ENCODE data around the gene FMR1NB. TPM values are rescaled to one million over a fixed set of nuclear protein-coding genes. Genes with fewer than 3 reads are reported as not detected.

FMR1NB gene
- total RNA-seq, 1 donor from 2014 or later: not detected

DNA sequence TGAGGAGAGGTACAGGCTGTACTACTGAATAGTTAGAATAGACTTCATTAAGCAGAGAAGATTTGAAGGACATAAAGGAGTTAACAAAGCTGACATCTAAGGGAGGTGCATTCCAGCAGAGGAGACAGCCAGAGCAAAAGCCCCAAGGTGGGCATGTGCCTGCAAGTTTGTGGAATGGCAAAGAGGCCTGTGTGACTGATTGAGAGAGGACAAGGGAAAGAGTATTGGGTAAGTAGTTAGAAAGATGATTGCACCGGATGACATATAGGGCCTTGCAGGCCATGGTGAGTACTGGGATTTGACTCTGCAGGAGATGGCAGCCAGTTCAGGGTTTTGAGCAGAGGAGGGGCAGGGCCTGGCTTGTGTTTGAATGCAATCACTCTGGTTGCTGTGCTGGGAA lies 55.9 kb downstream of the FMR1NB start:
- intact Hi-C loops (cut with micrococcal nuclease): no loop called here
- Mint-ChIP-seq H3K4me3 (no peak overlapping the region), H3K4me1 (no peaks in the 10 kb centered on the region), H3K9me3 (no peaks in the 10 kb centered on the region), H3K36me3 (ENCODE audit: low read depth) (no peaks in the 10 kb centered on the region), H3K27me3 (no peaks in the 10 kb centered on the region), H3K27ac (no peak overlapping the region)
- ChIA-PET CTCF (no interaction called here), POLR2A (no interaction called here)
- TF ChIP-seq, protein P1, sequence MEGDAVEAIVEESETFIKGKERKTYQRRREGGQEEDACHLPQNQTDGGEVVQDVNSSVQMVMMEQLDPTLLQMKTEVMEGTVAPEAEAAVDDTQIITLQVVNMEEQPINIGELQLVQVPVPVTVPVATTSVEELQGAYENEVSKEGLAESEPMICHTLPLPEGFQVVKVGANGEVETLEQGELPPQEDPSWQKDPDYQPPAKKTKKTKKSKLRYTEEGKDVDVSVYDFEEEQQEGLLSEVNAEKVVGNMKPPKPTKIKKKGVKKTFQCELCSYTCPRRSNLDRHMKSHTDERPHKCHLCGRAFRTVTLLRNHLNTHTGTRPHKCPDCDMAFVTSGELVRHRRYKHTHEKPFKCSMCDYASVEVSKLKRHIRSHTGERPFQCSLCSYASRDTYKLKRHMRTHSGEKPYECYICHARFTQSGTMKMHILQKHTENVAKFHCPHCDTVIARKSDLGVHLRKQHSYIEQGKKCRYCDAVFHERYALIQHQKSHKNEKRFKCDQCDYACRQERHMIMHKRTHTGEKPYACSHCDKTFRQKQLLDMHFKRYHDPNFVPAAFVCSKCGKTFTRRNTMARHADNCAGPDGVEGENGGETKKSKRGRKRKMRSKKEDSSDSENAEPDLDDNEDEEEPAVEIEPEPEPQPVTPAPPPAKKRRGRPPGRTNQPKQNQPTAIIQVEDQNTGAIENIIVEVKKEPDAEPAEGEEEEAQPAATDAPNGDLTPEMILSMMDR (IDR thresholded peaks at IDR 0.05): no peak
- ATAC-seq (ENCODE audit: low read depth) (no peak), DNase-seq (no peak)

DNA sequence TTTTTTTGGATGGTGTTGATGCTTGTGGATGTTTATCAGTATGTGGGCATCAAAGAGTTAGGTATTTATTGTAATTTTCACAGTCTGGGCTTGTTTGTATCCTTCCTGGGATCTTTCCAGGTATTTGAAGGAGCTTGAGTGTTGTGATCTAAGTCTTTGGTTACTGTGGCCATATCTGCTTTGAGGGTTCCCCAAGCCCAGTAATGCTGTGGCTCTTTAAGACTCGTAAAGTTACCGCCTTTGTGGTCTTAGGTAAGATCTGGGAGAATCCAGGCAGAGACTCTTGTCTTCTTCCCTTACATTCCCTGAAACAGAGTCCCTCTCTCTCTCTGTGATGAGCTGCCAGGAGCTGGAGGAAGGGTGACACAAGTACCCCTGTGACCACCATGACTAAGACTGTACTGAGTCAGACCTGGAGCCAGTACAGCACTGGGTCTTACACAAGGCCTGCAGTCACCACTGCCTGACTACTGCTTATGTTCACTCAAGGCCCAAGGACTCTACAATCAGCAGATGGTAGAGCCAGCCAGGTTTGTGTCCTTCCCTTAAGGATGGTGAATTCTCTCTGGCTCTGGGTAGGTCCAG lies 62.2 kb downstream of the FMR1NB start:
- H3K27me3 Mint-ChIP-seq: no peaks in the 10 kb centered on the region
- DNase-seq (no peak), ATAC-seq (ENCODE audit: low read depth) (no peak)
- TF ChIP-seq, protein P1 (IDR thresholded peaks at IDR 0.05): no peak
- intact Hi-C loops (cut with micrococcal nuclease): no loop called here
- no peaks in the 10 kb centered on the region for H3K9me3 Mint-ChIP-seq
- POLR2A ChIA-PET: no interaction called here
- H3K4me1 Mint-ChIP-seq: no peaks in the 10 kb centered on the region
- no peaks in the 10 kb centered on the region for H3K36me3 Mint-ChIP-seq (ENCODE audit: low read depth)
- H3K4me3 Mint-ChIP-seq: no peak overlapping the region
- CTCF ChIA-PET: no interaction called here
- H3K27ac Mint-ChIP-seq: no peak overlapping the region

DNA sequence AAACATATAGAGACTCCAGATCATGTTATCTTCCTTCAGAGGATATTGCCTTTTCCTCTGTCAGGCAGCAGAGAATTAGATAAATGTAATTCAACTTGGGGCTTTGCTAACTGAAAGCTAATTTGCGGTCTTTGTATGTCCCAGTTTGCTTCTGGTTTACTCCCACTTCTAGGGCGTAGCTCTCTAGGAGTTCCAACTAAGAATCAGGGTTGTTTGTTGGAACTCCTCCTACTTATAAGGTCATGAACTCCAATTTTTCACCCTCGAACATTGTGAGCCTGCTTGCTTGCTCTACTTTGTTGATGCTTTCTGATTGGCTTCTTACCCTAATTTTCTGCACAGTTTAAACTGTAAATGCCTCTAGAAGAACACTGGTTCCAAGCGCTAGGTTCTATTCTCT lies 66.1 kb downstream of the FMR1NB start:
- H3K36me3 Mint-ChIP-seq (ENCODE audit: low read depth): no peaks in the 10 kb centered on the region
- intact Hi-C loops (cut with micrococcal nuclease): loop anchor here (5.0 kb wide), 1 partner anchor 85 kb away; no protein-coding TSS in a partner anchor
- CTCF ChIA-PET: interaction anchor here (1.5 kb wide), 1 partner anchor 1423 kb away, joined by 8 read pairs; no protein-coding TSS in a partner anchor
- H3K27me3 Mint-ChIP-seq: no peaks in the 10 kb centered on the region
- TF ChIP-seq, protein P1 (IDR thresholded peaks at IDR 0.05): no peak
- H3K27ac Mint-ChIP-seq: no peak overlapping the region
- POLR2A ChIA-PET: no interaction called here
- H3K4me1 Mint-ChIP-seq: no peaks in the 10 kb centered on the region
- no peaks in the 10 kb centered on the region for H3K9me3 Mint-ChIP-seq
- no peak for DNase-seq
- H3K4me3 Mint-ChIP-seq: no peak overlapping the region
- no peak for ATAC-seq (ENCODE audit: low read depth)

DNA sequence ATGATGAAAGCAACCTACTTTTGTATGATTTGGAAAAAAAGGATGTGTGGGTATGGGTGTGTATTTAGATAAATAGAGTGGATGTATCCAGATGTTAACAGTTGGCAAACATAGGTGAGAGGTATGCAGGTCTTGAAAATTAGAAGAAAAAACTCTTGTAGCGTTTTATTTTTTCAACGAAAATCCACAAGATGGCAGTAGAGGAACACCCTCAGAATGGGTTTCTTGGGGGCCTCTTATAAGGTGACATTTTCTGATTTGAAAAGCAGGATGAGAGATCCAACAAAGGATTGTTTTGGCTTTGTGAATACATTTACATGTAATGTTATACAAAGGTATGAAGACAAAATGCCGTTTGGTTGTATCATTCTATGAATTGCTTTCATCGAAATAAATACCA lies 68.3 kb downstream of the FMR1NB start:
- ChIA-PET CTCF (interaction anchor here (2.5 to 3.4 kb wide), 2 partner anchors 1237 to 1421 kb away, joined by 16 to 24 read pairs; no protein-coding TSS in a partner anchor), POLR2A (no interaction called here)
- TF ChIP-seq, protein P1 (IDR thresholded peaks at IDR 0.05): no peak
- Mint-ChIP-seq H3K4me1 (no peaks in the 10 kb centered on the region), H3K9me3 (no peaks in the 10 kb centered on the region), H3K36me3 (ENCODE audit: low read depth) (no peaks in the 10 kb centered on the region), H3K27me3 (peaks cover 3% of the 10 kb centered on the region), H3K4me3 (no peak overlapping the region), H3K27ac (no peak overlapping the region)
- intact Hi-C loops (cut with micrococcal nuclease): loop anchor here (1.0 to 5.0 kb wide), 3 partner anchors 83 to 1422 kb away; no protein-coding TSS in a partner anchor
- ATAC-seq (ENCODE audit: low read depth): no peak
- no peak for DNase-seq

DNA sequence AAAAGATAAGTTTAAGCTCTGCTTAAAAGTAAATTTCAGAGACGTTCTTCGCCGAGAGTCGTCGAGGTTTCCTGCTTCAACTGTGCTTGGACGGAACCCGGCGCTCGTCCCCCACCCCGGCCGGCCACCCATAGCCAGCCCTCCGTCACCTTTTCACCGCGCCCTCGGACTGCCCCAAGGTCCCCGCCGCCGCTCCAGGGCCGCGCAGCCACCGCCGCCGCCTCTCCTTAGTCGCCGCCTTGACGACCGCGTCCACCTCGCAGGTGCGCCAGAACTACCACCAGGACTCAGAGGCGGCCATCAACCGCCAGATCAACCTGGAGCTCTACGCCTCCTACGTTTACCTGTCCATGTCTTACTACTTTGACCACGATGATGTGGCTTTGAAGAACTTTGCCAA lies 70.8 kb downstream of the FMR1NB start:
- ChIA-PET CTCF (interaction anchor here (1.5 to 3.4 kb wide), 3 partner anchors 954 to 1419 kb away, joined by 6 to 24 read pairs (median 16); no protein-coding TSS in a partner anchor), POLR2A (no interaction called here)
- H3K4me1 Mint-ChIP-seq: no peaks in the 10 kb centered on the region
- intact Hi-C loops (cut with micrococcal nuclease): loop anchor here (10.0 kb wide), 1 partner anchor 953 kb away; no protein-coding TSS in a partner anchor
- no peak overlapping the region for H3K27ac Mint-ChIP-seq
- H3K36me3 Mint-ChIP-seq (ENCODE audit: low read depth): no peaks in the 10 kb centered on the region
- no peaks in the 10 kb centered on the region for H3K9me3 Mint-ChIP-seq
- no peak for DNase-seq
- TF ChIP-seq, protein P1 (IDR thresholded peaks at IDR 0.05): no peak
- no peak overlapping the region for H3K4me3 Mint-ChIP-seq
- no peak for ATAC-seq (ENCODE audit: low read depth)
- H3K27me3 Mint-ChIP-seq: peaks cover 3% of the 10 kb centered on the region

Measured in activated B cell treated with CpG ODN at 0.5 μM for 24 hours (primary cell).